CD14-positive monocyte (primary cell): ENCODE results near the gene OSBPL6. TPM values are rescaled to one million over a fixed set of nuclear protein-coding genes. Genes with fewer than 3 reads are reported as not detected.

ENCODE experiments used
- DNase-seq, 3 donors: peaks; one replicate each; pipeline ENCODE4 v3.0.0-alpha.2; 2011 to 2022
- H2AFZ ChIP-seq: 2 replicates; pipeline ENCODE4 v1.6.0; 2012; ENCODE audit warnings: mild to moderate bottlenecking, low read depth, low read length, inconsistent platforms; ENCODE audit not compliant: insufficient read depth, poor library complexity, severe bottlenecking
- H3K27ac ChIP-seq, 2 donors: 1 replicate in 1 of 2; 2 replicates in 1 of 2; pipeline ENCODE4 v1.5.1; 2012 to 2013; ENCODE audit warnings: low read length in 2 of 2, control low read depth in 1 of 2, inconsistent platforms in 1 of 2, low read depth in 1 of 2, mild to moderate bottlenecking in 1 of 2
- H3K27me3 ChIP-seq, 2 donors: one replicate each; pipeline versions ENCODE4 v1.6.0 to v1.6.1; 2011 to 2013; ENCODE audit warnings: low read length in 2 of 2; ENCODE audit not compliant: control insufficient read depth in 2 of 2, insufficient read depth in 2 of 2
- H3K36me3 ChIP-seq, 2 donors: replicated peaks in 1 of 2; 1 replicate in 1 of 2; 2 replicates in 1 of 2; pipeline versions ENCODE4 v1.5.1 to v1.6.1; 2012 to 2013; ENCODE audit warnings: low read length in 2 of 2, control low read depth in 1 of 2, inconsistent platforms in 1 of 2, mild to moderate bottlenecking in 1 of 2; ENCODE audit not compliant: insufficient read depth in 2 of 2, control insufficient read depth in 1 of 2
- H3K4me1 ChIP-seq, 2 donors: 1 replicate in 1 of 2; 2 replicates in 1 of 2; pipeline versions ENCODE4 v1.5.1 to v1.6.1; 2012 to 2013; ENCODE audit warnings: low read length in 2 of 2, control low read depth in 1 of 2, inconsistent platforms in 1 of 2, mild to moderate bottlenecking in 1 of 2, moderate library complexity in 1 of 2; ENCODE audit not compliant: insufficient read depth in 2 of 2, control insufficient read depth in 1 of 2
- H3K4me2 ChIP-seq: replicated peaks from 2 replicates; pipeline ENCODE3; 2012; ENCODE audit warnings: low read length, moderate library complexity, mild to moderate bottlenecking; ENCODE audit not compliant: poor library complexity, severe bottlenecking; ENCODE audit errors: extremely low read depth
- H3K4me3 ChIP-seq, 3 experiments: fragments of 200-600 bp in 1 of 3; sonication (generic) in 1 of 3; replicated peaks in 1 of 3; 1 replicate in 2 of 3; 2 replicates in 1 of 3; pipeline ENCODE4 v1.5.1; 2011 to 2013; ENCODE audit warnings: low read length in 3 of 3, mild to moderate bottlenecking in 3 of 3, control low read depth in 2 of 3, low read depth in 2 of 3, inconsistent platforms in 1 of 3, moderate library complexity in 1 of 3
- H3K79me2 ChIP-seq: 2 replicates; pipeline ENCODE4 v1.6.0; 2012; ENCODE audit warnings: mild to moderate bottlenecking, control low read depth, inconsistent platforms, low read length, moderate library complexity; ENCODE audit not compliant: insufficient read depth
- H3K9ac ChIP-seq: 2 replicates; pipeline ENCODE4 v1.6.0; 2017; ENCODE audit warnings: low read length, mild to moderate bottlenecking; ENCODE audit not compliant: insufficient read depth, poor library complexity, severe bottlenecking
- H3K9me3 ChIP-seq, 2 donors: replicated peaks in 1 of 2; 1 replicate in 1 of 2; 2 replicates in 1 of 2; pipeline versions ENCODE4 v1.5.1 to v1.6.1; 2012 to 2013; ENCODE audit warnings: low read length in 2 of 2, control low read depth in 1 of 2; ENCODE audit not compliant: control insufficient read depth in 1 of 2, insufficient read depth in 1 of 2
- H4K20me1 ChIP-seq: 2 replicates; pipeline ENCODE4 v1.6.0; 2012; ENCODE audit warnings: mild to moderate bottlenecking, low read length, control low read depth, moderate library complexity; ENCODE audit not compliant: insufficient read depth
- H3K27ac Mint-ChIP-seq, 7 donors: one replicate each; pipeline ENCODE4 v1.8.0; 2020; ENCODE audit warnings: mild to moderate bottlenecking in 7 of 7, mixed read lengths in 7 of 7, moderate library complexity in 6 of 7, inconsistent platforms in 2 of 7
- H3K27me3 Mint-ChIP-seq, 3 donors: one replicate each; pipeline ENCODE4 v1.8.0; 2021 to 2022; ENCODE audit warnings: low read depth in 3 of 3, mild to moderate bottlenecking in 3 of 3, mixed read lengths in 3 of 3, moderate library complexity in 3 of 3, inconsistent platforms in 1 of 3
- H3K36me3 Mint-ChIP-seq, 2 donors: one replicate each; pipeline ENCODE4 v1.8.0; 2020; ENCODE audit warnings: mixed read lengths in 2 of 2, inconsistent platforms in 1 of 2, mild to moderate bottlenecking in 1 of 2
- H3K4me1 Mint-ChIP-seq: one replicate; pipeline ENCODE4 v1.8.0; 2020; ENCODE audit warnings: mild to moderate bottlenecking, mixed read lengths
- H3K4me3 Mint-ChIP-seq, 2 donors: one replicate each; pipeline ENCODE4 v1.8.0; 2020; ENCODE audit warnings: mild to moderate bottlenecking in 2 of 2, mixed read lengths in 2 of 2, moderate library complexity in 1 of 2
- H3K9me3 Mint-ChIP-seq, 7 donors: one replicate each; pipeline ENCODE4 v1.8.0; 2020 to 2022; ENCODE audit warnings: mixed read lengths in 7 of 7, mild to moderate bottlenecking in 6 of 7, moderate library complexity in 6 of 7, inconsistent platforms in 2 of 7
- WGBS: methylation state at CpG from one replicate; pipeline ENCODE4 v1.1.5; 2013; ENCODE audit warnings: missing lambda C conversion rate; ENCODE audit not compliant: insufficient coverage; 5-methylcytosine and 5-hydroxymethylcytosine counted together
- intact Hi-C, 2 donors: fragments of 100-400 bp; cut with micrococcal nuclease; formaldehyde crosslinking; loops; one replicate each; pipeline versions ENCODE4 v1.15.0 to v1.15.1; 2023
- polyA plus RNA-seq, 3 donors: library from polyadenylated mRNA; depleted of rRNA in 1 of 3; unstranded in 2 of 3; stranded (reverse) in 1 of 3; fragments of 300-500 nt in 2 of 3; fragments of >200 nt in 1 of 3; fragmentation: Illumina TruSeq in 2 of 3; gene quantifications; 1 replicate in 2 of 3; 2 replicates in 1 of 3; pipeline ENCODE4 v1.2.3, GENCODE V29; 2012 to 2021
- TF ChIP-seq, protein P1 (sequence below): fragments of 200-600 bp; IDR thresholded peaks from one replicate; pipeline ENCODE4 v1.8.0; 2022; ENCODE audit warnings: antibody characterized with exemption, mild to moderate bottlenecking

Gene OSBPL6
- polyA plus RNA-seq, 3 donors, result not detected

DNA sequence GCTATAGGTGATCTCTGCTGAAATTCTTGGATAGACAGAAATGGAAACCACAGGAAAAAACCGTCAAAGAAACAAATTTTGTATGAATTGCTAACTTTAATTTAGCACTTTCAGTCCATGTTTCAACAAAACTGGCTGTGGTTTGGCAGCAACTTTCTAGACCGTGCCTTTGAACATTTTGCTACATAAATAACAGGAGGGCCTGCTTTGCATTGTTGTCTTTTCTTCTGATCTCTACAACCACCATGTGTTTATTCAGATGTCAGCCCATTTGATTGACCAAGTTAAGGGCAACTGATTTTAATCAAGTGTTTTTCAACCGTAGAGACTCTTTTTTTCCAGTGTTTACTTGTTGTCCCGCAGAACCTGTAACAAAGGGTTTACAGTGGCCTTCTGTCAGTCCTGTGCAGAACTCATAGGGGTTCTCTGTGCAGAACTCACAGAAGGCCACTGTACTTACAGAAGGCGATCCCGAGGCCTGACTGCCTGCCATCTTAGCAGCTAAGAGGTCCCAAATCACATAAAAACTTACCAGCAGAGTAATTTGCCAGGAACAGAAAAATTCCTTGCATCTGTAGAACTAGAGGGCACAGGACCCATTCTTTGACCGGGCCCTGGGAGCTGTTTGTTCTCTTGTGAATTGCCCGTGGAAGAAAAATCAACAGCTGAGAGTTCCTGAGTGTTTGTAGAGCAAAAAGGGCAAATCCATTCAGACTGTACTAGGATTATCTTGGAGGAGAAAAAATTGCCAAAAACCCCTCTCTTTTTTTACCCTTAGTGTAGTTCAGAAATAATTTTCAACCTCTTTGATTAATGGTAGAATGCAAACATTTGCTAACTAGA lies 136.1 kb downstream of the OSBPL6 start:
- H3K4me1 Mint-ChIP-seq, result no peaks in the 10 kb centered on the region
- WGBS, result 100% methylated on average over 2 of the region's 8 CpGs
- H3K9me3 ChIP-seq, result no peaks in the 10 kb centered on the region
- H3K27ac ChIP-seq, result no peak overlapping the region
- H3K4me3 ChIP-seq, result no peak overlapping the region
- H3K36me3 Mint-ChIP-seq, result no peaks in the 10 kb centered on the region
- H3K9ac ChIP-seq, result no peak overlapping the region
- TF ChIP-seq, protein P1, sequence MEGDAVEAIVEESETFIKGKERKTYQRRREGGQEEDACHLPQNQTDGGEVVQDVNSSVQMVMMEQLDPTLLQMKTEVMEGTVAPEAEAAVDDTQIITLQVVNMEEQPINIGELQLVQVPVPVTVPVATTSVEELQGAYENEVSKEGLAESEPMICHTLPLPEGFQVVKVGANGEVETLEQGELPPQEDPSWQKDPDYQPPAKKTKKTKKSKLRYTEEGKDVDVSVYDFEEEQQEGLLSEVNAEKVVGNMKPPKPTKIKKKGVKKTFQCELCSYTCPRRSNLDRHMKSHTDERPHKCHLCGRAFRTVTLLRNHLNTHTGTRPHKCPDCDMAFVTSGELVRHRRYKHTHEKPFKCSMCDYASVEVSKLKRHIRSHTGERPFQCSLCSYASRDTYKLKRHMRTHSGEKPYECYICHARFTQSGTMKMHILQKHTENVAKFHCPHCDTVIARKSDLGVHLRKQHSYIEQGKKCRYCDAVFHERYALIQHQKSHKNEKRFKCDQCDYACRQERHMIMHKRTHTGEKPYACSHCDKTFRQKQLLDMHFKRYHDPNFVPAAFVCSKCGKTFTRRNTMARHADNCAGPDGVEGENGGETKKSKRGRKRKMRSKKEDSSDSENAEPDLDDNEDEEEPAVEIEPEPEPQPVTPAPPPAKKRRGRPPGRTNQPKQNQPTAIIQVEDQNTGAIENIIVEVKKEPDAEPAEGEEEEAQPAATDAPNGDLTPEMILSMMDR, result no peak
- H3K4me3 Mint-ChIP-seq, result no peak overlapping the region
- no peak overlapping the region for H3K4me2 ChIP-seq
- H3K79me2 ChIP-seq, result no peaks in the 10 kb centered on the region
- H3K27me3 ChIP-seq, result no peaks in the 10 kb centered on the region
- no peaks in the 10 kb centered on the region for H4K20me1 ChIP-seq
- H3K9me3 Mint-ChIP-seq, result peaks cover 0 to 2% (median 0%) of the 10 kb centered on the region in 7 donors
- no peaks in the 10 kb centered on the region for H3K36me3 ChIP-seq
- intact Hi-C loops, result no loop called here
- H3K27me3 Mint-ChIP-seq, result peaks cover 0 to 2% (median 0%) of the 10 kb centered on the region in 3 donors
- H3K27ac Mint-ChIP-seq, result no peak overlapping the region
- H2AFZ ChIP-seq, result no peak overlapping the region
- H3K4me1 ChIP-seq, result no peaks in the 10 kb centered on the region
- DNase-seq, result no peak

GRCh38 chr2:178331474-178332432 lies 137.4 kb downstream of the OSBPL6 start:
- Mint-ChIP-seq H3K4me1 (no peaks in the 10 kb centered on the region), H3K27me3 (peaks cover 0 to 3% (median 2%) of the 10 kb centered on the region in 3 donors), H3K27ac (no peak overlapping the region), H3K4me3 (no peak overlapping the region), H3K9me3 (peaks cover 0 to 2% (median 0%) of the 10 kb centered on the region in 7 donors), H3K36me3 (no peaks in the 10 kb centered on the region)
- no peak overlapping the region for H3K4me3 ChIP-seq
- intact Hi-C loops, result no loop called here
- H3K4me1 ChIP-seq, result no peaks in the 10 kb centered on the region
- no peaks in the 10 kb centered on the region for H3K36me3 ChIP-seq
- no peak overlapping the region for H3K4me2 ChIP-seq
- 92% methylated on average over 2 of the region's 9 CpGs for WGBS
- no peak overlapping the region for H3K9ac ChIP-seq
- no peaks in the 10 kb centered on the region for H3K79me2 ChIP-seq
- H3K9me3 ChIP-seq, result no peaks in the 10 kb centered on the region
- no peak overlapping the region for H3K27ac ChIP-seq
- no peaks in the 10 kb centered on the region for H4K20me1 ChIP-seq
- TF ChIP-seq, protein P1, result no peak
- H2AFZ ChIP-seq, result no peak overlapping the region
- no peaks in the 10 kb centered on the region for H3K27me3 ChIP-seq
- no peak for DNase-seq
